Activated T-helper 1 cell treated with anti-CD3 and anti-CD28 coated beads, Interleukin-12 subunit alpha, Interleukin-12 subunit beta, Interleukin-2, Interleukin-4 antibody, amounts not matched to agents 30 ng/mL and 10 ng/mL and 1 ng/mL, durations not matched to agents 14 hours and 24 hours and 36 hours (primary cell): Measurements from ENCODE around the gene ANXA2. TPM values are rescaled to one million over a fixed set of nuclear protein-coding genes. Genes with fewer than 3 reads are reported as not detected.

Experiments
- DNase-seq: peaks from one replicate; pipeline ENCODE4 v3.0.0; 2021; ENCODE audit warnings: low spot score
- H3K27ac Mint-ChIP-seq: one replicate; pipeline ENCODE4 v1.8.0; 2021; ENCODE audit warnings: mild to moderate bottlenecking, mixed read lengths
- H3K27me3 Mint-ChIP-seq: one replicate; pipeline ENCODE4 v1.8.0; 2022; ENCODE audit warnings: mild to moderate bottlenecking, moderate library complexity, mixed read lengths; ENCODE audit not compliant: insufficient read depth
- H3K36me3 Mint-ChIP-seq: one replicate; pipeline ENCODE4 v1.8.0; 2021; ENCODE audit warnings: low read depth, mixed read lengths
- H3K4me1 Mint-ChIP-seq: one replicate; pipeline ENCODE4 v1.8.0; 2021; ENCODE audit warnings: low read depth, mixed read lengths
- H3K4me3 Mint-ChIP-seq: one replicate; pipeline ENCODE4 v1.8.0; 2021; ENCODE audit warnings: mild to moderate bottlenecking, moderate library complexity, mixed read lengths
- H3K9me3 Mint-ChIP-seq: one replicate; pipeline ENCODE4 v1.8.0; 2021; ENCODE audit warnings: mixed read lengths
- intact Hi-C: fragments of 100-400 bp; cut with micrococcal nuclease; formaldehyde crosslinking; loops from one replicate; pipeline ENCODE4 v1.15.1; 2024
- total RNA-seq: library from RNA; stranded (reverse); gene quantifications from 2 replicates; pipeline ENCODE4 v1.2.3, GENCODE V29; 2022

The ANXA2 gene
- total RNA-seq, 1 donor from 2014 or later = 247 TPM

DNA sequence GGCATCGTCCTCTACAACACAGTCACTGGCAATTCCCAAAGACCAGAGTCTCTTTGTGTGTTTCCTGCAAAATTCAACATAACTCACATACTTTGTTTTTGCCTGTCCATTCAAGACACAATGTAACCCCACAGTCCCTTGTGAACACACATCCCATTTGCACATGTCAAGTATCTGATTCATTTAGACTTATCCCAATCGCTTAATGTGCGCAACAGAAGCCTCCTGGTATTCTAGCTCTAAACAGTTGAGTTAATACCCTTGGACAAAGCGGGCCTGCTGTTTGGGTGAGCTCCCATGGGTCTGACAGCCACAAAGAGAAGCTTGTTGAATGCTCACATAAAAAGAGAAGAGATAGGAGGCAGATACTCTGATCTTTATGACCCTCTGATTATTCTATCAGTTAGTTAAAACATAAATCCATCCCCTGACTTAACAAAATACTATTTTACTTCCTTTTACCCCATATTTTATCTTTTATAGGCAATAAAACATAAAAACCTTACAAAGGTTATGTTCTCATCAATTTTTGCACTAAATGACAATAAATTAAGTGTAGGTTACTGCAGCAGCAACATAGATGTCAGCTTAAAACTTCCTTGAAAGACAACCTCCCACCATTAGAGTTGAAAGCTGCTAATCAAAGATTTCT is 79.4 kb downstream of the ANXA2 start:
- no peak overlapping the region for H3K27ac Mint-ChIP-seq
- intact Hi-C loops = no loop called here

DNA sequence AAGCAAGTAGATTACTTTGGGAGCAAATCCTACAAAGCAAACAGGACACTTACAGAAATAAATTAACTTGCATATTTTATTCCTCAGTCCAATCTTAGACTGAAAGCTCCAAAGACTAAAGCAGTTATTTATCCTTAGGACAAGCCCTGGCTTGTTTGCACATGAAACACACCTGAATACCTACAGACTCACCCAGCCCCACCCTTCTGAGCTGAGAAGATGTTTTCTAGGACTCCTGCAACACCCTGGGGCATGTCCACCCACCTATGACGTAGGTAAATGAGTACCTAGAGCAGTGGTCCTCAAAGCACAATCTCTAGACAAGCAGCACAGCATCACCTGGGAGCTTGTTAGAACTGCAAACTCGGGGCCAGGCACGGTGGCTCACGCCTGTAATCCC is 80.8 kb downstream of the ANXA2 start:
- no peaks in the 10 kb centered on the region for H3K36me3 Mint-ChIP-seq
- H3K4me3 Mint-ChIP-seq = no peak overlapping the region
- peaks cover 6% of the 10 kb centered on the region for H3K9me3 Mint-ChIP-seq
- H3K4me1 Mint-ChIP-seq = no peaks in the 10 kb centered on the region
- no peak overlapping the region for H3K27ac Mint-ChIP-seq
- intact Hi-C loops = no loop called here
- no peak for DNase-seq
- H3K27me3 Mint-ChIP-seq = peaks cover 7% of the 10 kb centered on the region

More for the DNA sequence above, 79.4 kb downstream of the ANXA2 start:
- Mint-ChIP-seq H3K4me1 (no peaks in the 10 kb centered on the region), H3K36me3 (no peaks in the 10 kb centered on the region), H3K27me3 (peaks cover 10% of the 10 kb centered on the region), H3K9me3 (peaks cover 6% of the 10 kb centered on the region), H3K4me3 (no peak overlapping the region)
- DNase-seq = no peak

DNA sequence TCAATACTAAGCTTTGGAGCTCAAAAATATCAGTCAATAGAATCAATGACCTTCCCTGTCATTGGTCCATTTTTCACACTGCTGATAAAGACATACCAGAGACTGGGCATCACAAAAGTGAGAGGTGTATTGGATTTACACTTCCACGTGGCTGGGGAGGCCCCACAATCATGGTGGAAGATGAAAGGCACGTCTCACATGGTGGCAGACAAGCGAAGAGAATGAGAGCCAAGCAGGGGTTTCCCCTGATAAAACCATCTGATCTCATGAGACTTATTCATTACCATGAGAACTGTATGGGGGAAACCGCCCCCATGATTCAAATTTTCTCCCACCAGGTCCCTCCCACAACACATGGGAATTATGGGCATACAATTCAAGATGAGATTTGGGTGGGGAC is 81.9 kb downstream of the ANXA2 start:
- H3K27me3 Mint-ChIP-seq = peaks cover 7% of the 10 kb centered on the region
- no peaks in the 10 kb centered on the region for H3K4me1 Mint-ChIP-seq
- H3K27ac Mint-ChIP-seq = no peak overlapping the region
- H3K36me3 Mint-ChIP-seq = no peaks in the 10 kb centered on the region
- DNase-seq = no peak
- peaks cover 6% of the 10 kb centered on the region for H3K9me3 Mint-ChIP-seq
- no peak overlapping the region for H3K4me3 Mint-ChIP-seq
- intact Hi-C loops = no loop called here

DNA sequence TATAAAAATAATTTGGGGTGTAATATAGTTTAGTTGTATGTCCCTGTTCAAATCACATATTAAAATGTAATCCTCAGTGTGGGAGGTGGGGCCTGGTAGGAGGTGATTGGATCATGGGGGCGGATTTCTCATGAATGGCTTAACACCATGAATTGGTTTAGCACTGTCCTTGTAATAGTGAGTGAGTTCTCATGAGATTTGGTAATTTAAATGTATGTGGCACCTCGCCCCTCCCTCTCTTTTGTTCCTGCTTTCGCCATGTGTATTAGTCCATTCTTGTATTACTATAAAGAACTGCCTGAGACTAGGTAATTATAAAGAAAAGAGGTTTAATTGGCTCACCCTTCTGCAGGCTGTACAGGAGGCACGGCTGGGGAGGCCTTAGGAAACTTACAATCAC is 83.9 kb downstream of the ANXA2 start:
- intact Hi-C loops = no loop called here

DNA sequence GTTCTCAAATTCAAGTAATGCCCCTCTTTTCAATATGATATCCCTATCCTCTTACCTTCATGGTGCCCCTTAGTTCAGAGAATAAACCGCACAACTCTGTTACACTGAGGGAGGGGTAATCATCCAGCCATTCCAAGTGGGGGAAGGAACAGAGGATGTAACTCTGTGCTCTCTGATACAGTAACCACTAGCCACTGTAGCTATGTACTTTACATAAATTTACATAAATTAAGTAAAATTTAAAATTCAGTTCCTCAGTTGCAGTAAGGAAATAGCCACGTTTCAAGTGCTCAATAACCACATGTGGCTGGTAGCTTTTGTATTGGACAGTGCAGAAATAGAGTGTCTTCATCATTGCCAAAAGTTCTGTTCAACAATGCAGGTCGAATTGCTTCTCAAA is 90.8 kb downstream of the ANXA2 start:
- no peak overlapping the region for H3K27ac Mint-ChIP-seq
- H3K36me3 Mint-ChIP-seq = no peaks in the 10 kb centered on the region
- H3K4me3 Mint-ChIP-seq = no peak overlapping the region
- intact Hi-C loops = no loop called here
- peaks cover 7% of the 10 kb centered on the region for H3K9me3 Mint-ChIP-seq
- DNase-seq = no peak
- H3K4me1 Mint-ChIP-seq = no peaks in the 10 kb centered on the region
- H3K27me3 Mint-ChIP-seq = peaks cover 12% of the 10 kb centered on the region

More for the DNA sequence above, 83.9 kb downstream of the ANXA2 start:
- Mint-ChIP-seq H3K27ac (no peak overlapping the region), H3K27me3 (peaks cover 9% of the 10 kb centered on the region), H3K4me3 (no peak overlapping the region), H3K4me1 (no peaks in the 10 kb centered on the region), H3K36me3 (no peaks in the 10 kb centered on the region), H3K9me3 (peaks cover 6% of the 10 kb centered on the region)
- no peak for DNase-seq

DNA sequence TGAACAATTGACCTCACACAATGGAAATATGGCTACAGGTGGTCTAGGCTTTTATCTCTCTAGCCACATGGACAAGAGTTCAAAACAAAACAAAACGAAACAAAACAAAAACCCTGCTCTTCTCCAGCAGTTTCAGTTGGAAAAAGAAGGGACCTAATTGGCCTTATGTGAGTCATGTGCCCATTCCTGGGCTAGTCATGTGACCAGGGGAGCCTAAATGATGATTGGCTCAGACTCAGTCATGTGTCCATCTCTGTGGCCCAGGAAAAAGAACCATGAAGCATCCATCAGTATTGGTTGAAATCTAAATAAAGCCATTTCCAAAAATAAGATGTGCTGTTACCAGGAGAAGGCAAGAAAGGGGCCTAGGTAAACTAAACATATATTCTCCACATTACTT is 96.8 kb downstream of the ANXA2 start:
- no peak for DNase-seq
- Mint-ChIP-seq H3K36me3 (no peaks in the 10 kb centered on the region), H3K27me3 (peaks cover 11% of the 10 kb centered on the region), H3K4me1 (no peaks in the 10 kb centered on the region), H3K9me3 (peaks cover 7% of the 10 kb centered on the region), H3K27ac (no peak overlapping the region), H3K4me3 (no peak overlapping the region)
- intact Hi-C loops = no loop called here

DNA sequence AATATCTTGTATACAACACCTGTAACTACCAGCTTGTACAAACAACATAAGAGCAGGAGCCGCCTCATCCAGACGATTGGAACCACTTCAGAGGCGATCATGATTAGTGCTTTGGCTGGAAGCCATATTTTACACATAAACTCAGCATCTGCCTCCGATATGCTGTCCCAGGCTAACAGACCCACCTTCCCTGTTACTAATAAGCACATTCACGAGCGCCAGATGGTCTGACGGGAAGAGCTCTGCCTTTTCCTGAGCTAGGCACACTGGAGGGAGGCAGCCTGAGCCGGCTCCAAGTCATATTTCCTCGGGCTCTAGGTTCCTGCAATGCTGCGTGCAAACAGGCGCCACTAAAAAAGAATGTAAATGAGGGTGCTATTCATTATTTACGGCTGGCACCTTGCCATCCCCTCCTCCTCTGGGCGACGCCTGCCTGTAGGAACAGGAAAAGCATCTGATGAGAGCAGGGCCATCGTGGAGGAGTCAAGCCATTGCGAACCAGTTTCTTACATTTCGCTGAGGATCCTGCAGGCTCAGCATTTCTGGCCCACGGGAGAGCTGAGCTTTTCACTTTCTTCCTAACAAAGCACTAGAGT is 98.2 kb downstream of the ANXA2 start:
- Mint-ChIP-seq H3K27ac (no peak overlapping the region), H3K9me3 (peaks cover 12% of the 10 kb centered on the region), H3K4me3 (no peak overlapping the region), H3K27me3 (peaks cover 10% of the 10 kb centered on the region), H3K4me1 (no peaks in the 10 kb centered on the region), H3K36me3 (no peaks in the 10 kb centered on the region)
- no peak for DNase-seq
- intact Hi-C loops = no loop called here

Other genes starting within 250 kb of the ANXA2 start
- gene ICE2, start 81.2 kb upstream of the ANXA2 start, total RNA-seq = 51.9 and 56.1 TPM in 2 replicates